ENCODE measurements around the gene RPRM. TPM values are rescaled to one million over a fixed set of nuclear protein-coding genes. Genes with fewer than 3 reads are reported as not detected.
A peak's percentile ranks its signal among the peaks of the same experiment; 100 is the strongest.
"Not testable (repeated sequence)": the region's sequence is repeated elsewhere in the genome, so short reads cannot be mapped to it uniquely, and the experiment has no call there.

Gene RPRM
- not detected in 2 replicates for total RNA-seq (2012; rRNA removed)

DNA sequence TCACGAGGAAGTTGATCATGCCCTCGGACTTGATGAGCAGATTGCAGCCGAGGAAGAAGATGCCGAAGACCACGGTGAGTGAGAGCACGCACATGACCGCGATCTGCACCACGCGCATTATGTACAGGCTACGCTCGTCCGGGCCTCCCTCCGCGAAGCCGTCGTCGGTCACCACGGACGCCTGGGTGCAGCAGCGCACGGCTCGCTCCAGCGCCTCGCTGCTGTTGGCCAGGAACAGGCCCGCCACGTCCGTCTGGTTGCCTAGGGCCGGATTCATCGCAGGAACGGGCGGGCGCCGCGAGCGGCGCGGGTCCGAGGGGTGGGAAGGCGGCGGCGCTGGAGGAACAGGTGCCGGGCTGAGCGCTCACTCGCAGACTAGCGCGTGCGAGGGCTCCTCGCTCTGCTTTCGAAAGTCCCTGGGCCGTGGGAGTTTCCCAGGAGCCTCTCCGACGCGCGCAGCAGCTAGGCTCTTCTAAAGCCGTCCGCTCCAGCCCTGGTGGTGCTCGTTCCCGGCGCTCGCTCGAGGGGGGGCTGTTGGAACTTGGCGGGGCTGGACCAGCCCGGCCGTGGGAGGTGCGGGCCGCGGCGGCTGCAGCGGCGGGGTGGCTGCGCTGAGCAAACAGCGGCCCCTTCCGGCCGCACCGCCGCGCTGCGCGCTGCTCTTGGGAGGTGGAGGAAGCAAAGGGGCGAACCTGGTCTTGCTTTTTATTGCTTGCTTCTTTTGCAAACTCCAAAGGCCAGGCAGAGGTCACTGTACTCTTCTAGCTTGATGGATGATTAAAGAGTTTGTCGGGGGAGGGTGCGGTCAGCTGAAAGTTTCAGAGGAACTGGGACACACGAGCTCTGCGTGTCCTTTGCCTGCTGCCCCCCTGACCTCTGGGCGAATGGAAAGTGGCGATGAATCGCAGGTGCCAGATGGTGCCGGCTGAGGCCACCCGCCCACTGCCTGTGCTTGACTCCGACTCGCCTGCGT, at the start of gene RPRM:
TSS of gene RPRM (minus strand) at position 474 of the 973 bp plus-strand sequence. CDS start at position 277, 197 bp downstream.
- Histone ChIP-seq H3K27me3 (ENCODE audit: control insufficient read depth, insufficient read depth, low read length) (peaks cover 55% of the 10 kb centered on the region), H3K4me2 (ENCODE audit: low read length) (peak within 1 kb of the TSS; percentile 95), H3K36me3 (ENCODE audit: insufficient read depth, low read length) (no peaks in the 10 kb centered on the region), H3K9me3 (replicated peaks; ENCODE audit: low read length) (no peaks in the 10 kb centered on the region), H3K4me3 (ENCODE audit: low read length) (peak within 1 kb of the TSS; percentile 70), H3K4me1 (ENCODE audit: control insufficient read depth, insufficient read depth, low read length) (peaks cover 11% of the 10 kb centered on the region), H3K9ac (ENCODE audit: low read depth, low read length) (no peak within 1 kb of the TSS)

DNA sequence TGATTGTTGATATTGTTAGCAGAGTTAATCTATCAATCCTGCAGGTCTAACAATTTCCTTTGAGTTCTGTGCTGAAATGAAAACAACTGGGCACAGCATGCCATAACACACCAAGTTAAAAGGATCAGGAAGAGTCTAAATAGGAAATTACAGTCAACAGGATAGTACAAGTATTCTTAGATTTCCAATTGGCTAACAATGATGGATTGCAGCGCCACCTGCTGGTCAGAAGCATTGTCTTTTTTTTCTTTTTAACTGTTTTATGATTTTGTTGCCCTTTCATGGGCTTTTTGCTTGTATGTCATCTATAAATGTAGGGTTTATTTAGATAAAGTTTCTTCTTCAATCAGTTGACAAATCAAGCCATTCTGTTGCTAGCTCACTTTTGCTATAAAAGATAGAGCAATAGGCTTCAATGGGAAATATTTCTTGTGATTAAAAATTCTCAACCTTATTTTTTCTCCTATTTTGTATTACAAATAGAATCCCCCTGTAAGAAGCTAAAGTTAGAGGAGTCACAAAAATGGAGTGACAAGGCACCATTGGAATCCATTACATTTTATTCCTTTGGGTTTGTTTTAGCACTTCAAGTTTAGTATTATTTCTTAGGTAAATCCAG, 40.8 kb upstream of the RPRM start:
- H3K9me3 ChIP-seq (replicated peaks; ENCODE audit: low read length) = no peaks in the 10 kb centered on the region
- no peaks in the 10 kb centered on the region for H3K36me3 ChIP-seq (ENCODE audit: insufficient read depth, low read length)
- H3K4me1 ChIP-seq (ENCODE audit: control insufficient read depth, insufficient read depth, low read length) = no peaks in the 10 kb centered on the region
- H3K4me2 ChIP-seq (ENCODE audit: low read length) = no peak overlapping the region
- no peaks in the 10 kb centered on the region for H3K27me3 ChIP-seq (ENCODE audit: control insufficient read depth, insufficient read depth, low read length)
- no peak overlapping the region for H3K4me3 ChIP-seq (ENCODE audit: low read length)
- H3K9ac ChIP-seq (ENCODE audit: low read depth, low read length) = no peak overlapping the region

DNA sequence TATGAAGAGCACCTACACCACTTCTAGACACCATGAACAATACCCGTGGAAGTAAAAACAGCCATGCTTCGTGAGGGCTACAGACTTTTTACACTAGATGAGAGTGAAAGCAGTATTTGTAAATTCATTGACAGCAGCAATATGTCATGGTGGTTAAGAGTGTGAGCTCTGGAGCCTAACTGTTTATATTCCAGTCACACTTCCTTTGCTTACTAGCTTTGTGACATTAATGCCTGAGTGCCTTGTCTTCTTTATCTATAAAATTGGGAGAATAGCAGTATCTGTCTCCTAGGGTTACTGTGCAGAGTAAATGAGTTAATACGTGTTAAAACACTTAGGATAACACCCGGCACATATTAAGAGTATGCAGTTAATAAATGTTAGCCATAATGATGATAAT, 33.8 kb upstream of the RPRM start:
- Histone ChIP-seq H3K4me1 (ENCODE audit: control insufficient read depth, insufficient read depth, low read length) (no peaks in the 10 kb centered on the region), H3K27me3 (ENCODE audit: control insufficient read depth, insufficient read depth, low read length) (no peaks in the 10 kb centered on the region), H3K4me2 (ENCODE audit: low read length) (no peak overlapping the region), H3K9me3 (replicated peaks; ENCODE audit: low read length) (no peaks in the 10 kb centered on the region), H3K9ac (ENCODE audit: low read depth, low read length) (no peak overlapping the region), H3K4me3 (ENCODE audit: low read length) (no peak overlapping the region), H3K36me3 (ENCODE audit: insufficient read depth, low read length) (no peaks in the 10 kb centered on the region)

DNA sequence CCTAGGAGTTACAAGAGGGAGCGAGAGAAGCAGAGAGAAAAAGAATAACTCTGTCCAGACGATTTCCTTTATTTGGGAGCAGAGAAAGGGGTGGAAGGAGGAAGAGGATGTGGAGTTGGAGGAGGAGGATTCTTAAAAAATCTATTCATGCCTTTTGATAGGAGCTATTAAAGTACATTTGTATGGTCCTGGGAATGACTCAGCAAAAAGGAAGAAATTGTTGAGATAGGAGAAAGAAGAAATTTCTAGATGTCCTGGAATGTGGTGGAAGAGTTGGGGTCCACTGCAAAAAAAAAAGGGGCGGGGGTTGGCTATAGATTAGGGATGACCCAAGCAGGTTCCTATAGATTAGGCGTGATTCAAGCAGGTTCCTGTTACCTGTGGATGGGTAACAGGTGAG, 32.4 kb upstream of the RPRM start:
- no peaks in the 10 kb centered on the region for H3K4me1 ChIP-seq (ENCODE audit: control insufficient read depth, insufficient read depth, low read length)
- no peaks in the 10 kb centered on the region for H3K9me3 ChIP-seq (replicated peaks; ENCODE audit: low read length)
- H3K36me3 ChIP-seq (ENCODE audit: insufficient read depth, low read length) = no peaks in the 10 kb centered on the region
- H3K9ac ChIP-seq (ENCODE audit: low read depth, low read length) = no peak overlapping the region
- no peak overlapping the region for H3K4me2 ChIP-seq (ENCODE audit: low read length)
- no peak overlapping the region for H3K4me3 ChIP-seq (ENCODE audit: low read length)
- no peaks in the 10 kb centered on the region for H3K27me3 ChIP-seq (ENCODE audit: control insufficient read depth, insufficient read depth, low read length)

DNA sequence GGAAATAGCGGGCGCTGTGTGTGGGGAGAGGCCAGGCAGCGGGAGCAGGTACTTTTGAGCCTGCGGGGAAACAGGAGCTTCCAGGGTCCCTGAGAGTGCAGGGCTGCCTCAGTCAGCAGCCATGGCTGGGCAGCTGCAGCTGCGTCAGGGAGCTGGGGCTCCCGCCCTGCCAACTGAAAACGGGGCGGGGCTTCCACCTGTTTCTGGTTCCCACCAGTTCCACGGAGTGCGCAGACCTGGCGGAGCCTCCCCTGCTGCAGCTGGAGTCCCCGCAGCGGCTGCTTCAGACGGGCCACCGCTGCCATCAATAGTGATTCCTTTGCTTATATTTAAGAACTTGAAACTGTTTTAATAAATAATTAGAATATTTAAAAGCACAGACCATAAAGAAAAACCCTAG, 30.6 kb upstream of the RPRM start:
- Histone ChIP-seq H3K27me3 (ENCODE audit: control insufficient read depth, insufficient read depth, low read length) (no peaks in the 10 kb centered on the region), H3K9me3 (replicated peaks; ENCODE audit: low read length) (no peaks in the 10 kb centered on the region), H3K4me2 (ENCODE audit: low read length) (no peak overlapping the region), H3K4me3 (ENCODE audit: low read length) (no peak overlapping the region), H3K4me1 (ENCODE audit: control insufficient read depth, insufficient read depth, low read length) (no peaks in the 10 kb centered on the region), H3K36me3 (ENCODE audit: insufficient read depth, low read length) (no peaks in the 10 kb centered on the region), H3K9ac (ENCODE audit: low read depth, low read length) (no peak overlapping the region)

DNA sequence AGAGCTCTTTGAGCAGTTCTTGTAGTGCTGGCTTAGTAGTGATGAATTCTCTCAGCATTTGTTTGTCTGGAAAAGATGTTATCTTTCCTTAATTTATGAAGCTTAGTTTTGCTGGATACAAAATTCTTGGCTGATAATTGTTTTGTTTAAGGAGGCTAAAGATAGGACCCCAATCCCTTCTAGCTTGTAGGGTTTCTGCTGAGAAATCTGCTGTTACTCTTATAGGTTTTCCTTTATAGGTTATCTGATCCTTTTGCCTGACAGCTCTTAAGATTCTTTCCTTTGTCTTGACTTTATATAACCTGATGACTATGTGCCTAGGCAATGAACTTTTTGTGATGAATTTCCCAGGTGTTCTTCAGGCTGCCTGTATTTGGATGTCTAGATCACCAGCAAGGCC, 27.9 kb upstream of the RPRM start:
- H3K9me3 ChIP-seq (replicated peaks; ENCODE audit: low read length); H3K4me2 ChIP-seq (ENCODE audit: low read length); H3K4me3 ChIP-seq (ENCODE audit: low read length); H3K9ac ChIP-seq (ENCODE audit: low read depth, low read length); H3K36me3 ChIP-seq (ENCODE audit: insufficient read depth, low read length); H3K27me3 ChIP-seq (ENCODE audit: control insufficient read depth, insufficient read depth, low read length); H3K4me1 ChIP-seq (ENCODE audit: control insufficient read depth, insufficient read depth, low read length): not testable (repeated sequence)

DNA sequence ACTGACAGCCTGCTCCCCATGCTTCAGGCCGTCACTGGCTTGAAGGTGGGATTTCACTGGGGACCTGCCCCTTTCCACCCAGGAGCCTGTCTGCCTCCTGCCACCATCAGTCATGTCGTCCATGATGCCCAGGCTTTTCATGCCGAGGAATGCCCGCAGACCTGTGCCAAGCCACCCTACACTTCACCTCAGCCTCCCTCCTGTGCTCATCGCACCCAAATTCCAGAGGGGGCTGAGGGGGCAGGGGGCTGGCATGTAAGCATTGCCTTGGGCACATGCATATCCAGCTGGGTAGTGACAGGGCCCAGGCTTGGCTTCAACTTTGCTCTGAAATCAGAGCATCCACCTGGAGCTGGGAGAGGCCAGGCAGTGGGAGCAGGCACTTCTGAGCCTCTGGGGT, 20.9 kb upstream of the RPRM start:
- Histone ChIP-seq H3K27me3 (ENCODE audit: control insufficient read depth, insufficient read depth, low read length) (no peaks in the 10 kb centered on the region), H3K4me1 (ENCODE audit: control insufficient read depth, insufficient read depth, low read length) (no peaks in the 10 kb centered on the region), H3K36me3 (ENCODE audit: insufficient read depth, low read length) (no peaks in the 10 kb centered on the region), H3K4me3 (ENCODE audit: low read length) (no peak overlapping the region), H3K4me2 (ENCODE audit: low read length) (no peak overlapping the region), H3K9ac (ENCODE audit: low read depth, low read length) (no peak overlapping the region), H3K9me3 (replicated peaks; ENCODE audit: low read length) (no peaks in the 10 kb centered on the region)

DNA sequence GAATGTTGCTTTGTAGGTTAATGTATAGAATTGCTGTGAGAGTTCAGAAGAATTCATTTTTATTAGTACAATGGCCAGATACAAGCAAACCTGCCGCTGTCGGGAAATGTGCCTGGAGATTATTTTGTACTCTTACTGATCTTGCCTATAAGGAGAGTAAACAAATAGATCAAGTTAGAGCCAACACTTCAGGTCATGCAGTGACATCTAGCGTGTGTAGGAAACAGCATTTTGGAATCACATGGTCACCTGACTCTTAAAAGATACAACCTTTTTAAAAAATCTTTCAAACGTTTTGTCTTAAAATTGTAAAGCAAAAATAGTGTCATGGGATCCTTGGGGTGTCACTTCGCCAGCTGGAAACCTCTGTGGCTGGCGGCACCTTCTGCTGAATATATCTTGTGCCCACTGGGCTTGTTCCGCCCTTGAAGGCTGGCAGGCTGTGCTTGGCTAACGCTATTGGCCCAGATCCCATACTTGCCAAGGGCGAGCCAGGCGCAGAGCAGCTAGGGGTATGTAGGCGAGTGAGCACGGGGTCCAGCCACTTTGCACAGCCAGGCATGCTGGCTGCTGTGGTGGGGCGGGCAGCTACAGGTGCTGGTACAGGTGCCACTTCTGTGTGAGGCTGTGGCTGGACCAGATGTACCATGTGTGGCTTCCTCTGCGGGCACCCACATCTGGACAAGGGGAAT, 19.5 kb upstream of the RPRM start:
- Histone ChIP-seq H3K4me1 (ENCODE audit: control insufficient read depth, insufficient read depth, low read length) (no peaks in the 10 kb centered on the region), H3K4me3 (ENCODE audit: low read length) (no peak overlapping the region), H3K9me3 (replicated peaks; ENCODE audit: low read length) (no peaks in the 10 kb centered on the region), H3K9ac (ENCODE audit: low read depth, low read length) (no peak overlapping the region), H3K27me3 (ENCODE audit: control insufficient read depth, insufficient read depth, low read length) (no peaks in the 10 kb centered on the region), H3K4me2 (ENCODE audit: low read length) (no peak overlapping the region), H3K36me3 (ENCODE audit: insufficient read depth, low read length) (no peaks in the 10 kb centered on the region)

DNA sequence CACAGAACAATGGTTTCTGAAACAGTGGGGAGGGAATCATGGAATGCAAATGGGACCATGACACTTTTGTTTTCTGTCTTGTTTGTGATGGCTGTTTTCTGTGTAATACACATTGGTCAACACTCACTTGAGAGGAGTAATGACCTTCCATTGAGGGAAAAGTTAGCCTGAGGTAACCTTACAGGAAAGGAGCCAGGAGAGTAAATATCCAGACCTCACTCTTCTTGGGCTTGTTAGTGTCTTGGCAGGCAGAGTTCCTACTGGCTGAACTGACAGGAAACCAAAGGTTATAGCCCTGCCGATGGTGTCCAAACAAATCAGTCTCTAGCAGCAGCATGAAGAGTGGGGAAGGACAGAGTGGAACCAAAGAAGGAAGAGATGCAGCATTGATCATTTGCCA, 17.2 kb upstream of the RPRM start:
- Histone ChIP-seq H3K4me3 (ENCODE audit: low read length) (no peak overlapping the region), H3K9ac (ENCODE audit: low read depth, low read length) (no peak overlapping the region), H3K27me3 (ENCODE audit: control insufficient read depth, insufficient read depth, low read length) (no peaks in the 10 kb centered on the region), H3K9me3 (replicated peaks; ENCODE audit: low read length) (no peaks in the 10 kb centered on the region), H3K4me2 (ENCODE audit: low read length) (no peak overlapping the region), H3K4me1 (ENCODE audit: control insufficient read depth, insufficient read depth, low read length) (no peaks in the 10 kb centered on the region), H3K36me3 (ENCODE audit: insufficient read depth, low read length) (no peaks in the 10 kb centered on the region)

DNA sequence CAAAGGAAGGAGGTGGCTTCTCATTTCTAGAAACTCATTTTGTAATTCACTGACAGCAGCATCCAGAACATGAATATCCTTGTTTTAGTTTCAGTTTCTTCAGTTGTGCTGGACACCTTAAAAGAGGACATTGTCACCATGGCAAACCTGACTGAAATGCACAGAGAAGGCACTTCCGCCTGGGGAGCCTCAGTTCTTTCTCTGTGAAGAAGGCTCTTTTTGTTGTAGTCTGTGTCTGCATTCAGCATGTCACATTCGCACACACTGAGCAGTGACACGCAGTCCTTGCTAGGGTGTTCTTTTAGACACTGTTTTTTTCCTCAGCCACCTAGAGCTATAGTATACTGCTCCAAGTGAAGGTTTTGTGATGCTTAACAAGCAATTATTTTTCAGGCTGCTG, 9.5 kb upstream of the RPRM start:
- no peaks in the 10 kb centered on the region for H3K9me3 ChIP-seq (replicated peaks; ENCODE audit: low read length)
- no peaks in the 10 kb centered on the region for H3K36me3 ChIP-seq (ENCODE audit: insufficient read depth, low read length)
- no peaks in the 10 kb centered on the region for H3K27me3 ChIP-seq (ENCODE audit: control insufficient read depth, insufficient read depth, low read length)
- no peak overlapping the region for H3K4me2 ChIP-seq (ENCODE audit: low read length)
- no peaks in the 10 kb centered on the region for H3K4me1 ChIP-seq (ENCODE audit: control insufficient read depth, insufficient read depth, low read length)
- H3K9ac ChIP-seq (ENCODE audit: low read depth, low read length) = no peak overlapping the region
- no peak overlapping the region for H3K4me3 ChIP-seq (ENCODE audit: low read length)

DNA sequence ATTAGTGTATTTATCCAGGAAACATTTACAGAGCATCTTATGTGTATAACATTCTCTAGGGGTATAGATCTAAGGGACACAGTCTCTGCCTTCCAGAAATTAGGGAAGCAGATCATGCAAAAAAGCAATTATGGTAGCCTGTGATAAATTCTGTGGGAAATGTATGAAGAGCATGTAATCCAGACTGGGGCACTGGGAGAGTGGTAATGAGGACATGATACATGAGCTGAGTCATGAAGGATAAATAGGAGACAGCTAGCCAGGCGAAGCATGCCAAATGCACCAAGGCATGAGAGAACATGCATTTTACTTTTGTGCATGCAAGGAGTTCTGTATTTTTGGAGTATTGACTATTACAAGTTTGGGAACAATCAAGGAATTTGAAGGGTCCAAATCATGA, 8.9 kb upstream of the RPRM start:
- no peak overlapping the region for H3K4me2 ChIP-seq (ENCODE audit: low read length)
- no peaks in the 10 kb centered on the region for H3K36me3 ChIP-seq (ENCODE audit: insufficient read depth, low read length)
- no peaks in the 10 kb centered on the region for H3K4me1 ChIP-seq (ENCODE audit: control insufficient read depth, insufficient read depth, low read length)
- no peak overlapping the region for H3K4me3 ChIP-seq (ENCODE audit: low read length)
- no peaks in the 10 kb centered on the region for H3K27me3 ChIP-seq (ENCODE audit: control insufficient read depth, insufficient read depth, low read length)
- no peaks in the 10 kb centered on the region for H3K9me3 ChIP-seq (replicated peaks; ENCODE audit: low read length)
- H3K9ac ChIP-seq (ENCODE audit: low read depth, low read length) = no peak overlapping the region

Data from skeletal muscle satellite cell (primary cell).